ENCODE data around the gene BNC2. TPM values are rescaled to one million over a fixed set of nuclear protein-coding genes. Genes with fewer than 3 reads are reported as not detected.

Gene BNC2
- total and polyA plus RNA-seq, 5 donors from 2014 or later = not detected

DNA sequence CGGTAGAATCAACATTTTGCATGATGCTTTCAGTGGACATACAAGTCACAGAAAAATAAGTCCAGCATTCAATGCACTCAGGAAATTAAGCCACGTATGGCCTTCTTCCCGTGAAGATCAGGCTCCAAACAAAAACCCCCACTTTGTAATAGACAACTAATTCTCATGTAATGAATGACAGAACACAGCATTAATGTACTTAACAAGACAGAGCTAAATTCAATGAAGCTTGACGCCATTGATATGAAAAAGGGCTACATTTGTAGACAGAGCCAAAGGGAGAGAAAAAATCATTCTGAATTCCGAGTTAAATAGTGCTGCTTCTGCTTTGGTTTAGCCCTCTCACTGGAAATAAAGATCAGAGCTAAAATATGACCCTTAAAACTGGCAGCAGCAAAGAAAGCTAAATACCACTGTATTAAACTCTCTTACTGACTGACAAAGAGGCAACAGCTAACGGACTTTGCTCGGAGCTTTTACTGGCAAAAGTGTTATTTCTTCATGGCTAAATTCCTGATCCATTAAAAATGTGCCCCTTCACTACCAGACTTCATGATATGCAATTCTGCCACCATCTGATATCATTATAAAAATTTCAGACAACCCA lies 250.5 kb downstream of the BNC2 start:
- no peaks in the 10 kb centered on the region for H3K36me3 ChIP-seq (ENCODE audit: control insufficient read depth, insufficient read depth, low read length)
- H3K27me3 Mint-ChIP-seq = no peaks in the 10 kb centered on the region
- no peaks in the 10 kb centered on the region for H3K4me1 Mint-ChIP-seq
- peaks cover 0 to 7% (median 2%) of the 10 kb centered on the region in 7 donors for H3K9me3 Mint-ChIP-seq
- no peak overlapping the region for H3K4me3 Mint-ChIP-seq
- H3K4me1 ChIP-seq (ENCODE audit: control insufficient read depth, insufficient read depth, low read length, poor library complexity, severe bottlenecking) = no peaks in the 10 kb centered on the region
- H3K27ac Mint-ChIP-seq = peak overlapping the region in 1 of 3 donors; percentile 29
- H3K9me3 ChIP-seq (ENCODE audit: control insufficient read depth in 2 of 2, low read length in 2 of 2) = no peaks in the 10 kb centered on the region
- H3K27me3 ChIP-seq (ENCODE audit: control insufficient read depth, insufficient read depth, low read length) = no peaks in the 10 kb centered on the region
- no peak for ATAC-seq (ENCODE audit: low read depth in 2 of 2)
- H3K4me3 ChIP-seq (ENCODE audit: low read depth, low read length) = no peak overlapping the region
- DNase-seq = no peak
- H3K27ac ChIP-seq (ENCODE audit: insufficient read depth, low read length, poor library complexity, severe bottlenecking) = no peak overlapping the region
- H3K36me3 Mint-ChIP-seq = no peaks in the 10 kb centered on the region

DNA sequence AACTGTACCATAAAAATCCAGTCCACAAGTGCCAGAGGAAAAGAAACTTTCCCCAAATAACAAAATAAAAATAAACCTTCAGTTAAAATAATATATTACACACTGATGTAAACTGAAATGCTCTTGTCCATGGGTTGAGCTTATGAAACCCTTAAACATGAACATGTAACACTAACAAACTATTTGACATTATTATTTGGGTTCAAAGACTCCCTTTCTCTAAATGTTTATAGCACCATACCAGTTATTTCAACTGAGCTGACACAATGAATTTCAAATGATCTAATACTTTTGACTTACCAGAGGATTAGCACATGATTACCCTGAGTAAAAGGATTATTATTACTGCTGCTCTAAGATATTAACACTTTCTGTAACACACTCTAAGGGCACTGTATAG lies 251.1 kb downstream of the BNC2 start:
- H3K4me1 Mint-ChIP-seq = no peaks in the 10 kb centered on the region
- no peak overlapping the region for H3K27ac Mint-ChIP-seq
- no peaks in the 10 kb centered on the region for H3K27me3 ChIP-seq (ENCODE audit: control insufficient read depth, insufficient read depth, low read length)
- H3K36me3 Mint-ChIP-seq = no peaks in the 10 kb centered on the region
- no peak overlapping the region for H3K4me3 ChIP-seq (ENCODE audit: low read depth, low read length)
- DNase-seq (no peak), ATAC-seq (ENCODE audit: low read depth in 2 of 2) (no peak)
- H3K9me3 Mint-ChIP-seq = peaks cover 0 to 7% (median 2%) of the 10 kb centered on the region in 7 donors
- no peaks in the 10 kb centered on the region for H3K4me1 ChIP-seq (ENCODE audit: control insufficient read depth, insufficient read depth, low read length, poor library complexity, severe bottlenecking)
- no peaks in the 10 kb centered on the region for H3K9me3 ChIP-seq (ENCODE audit: control insufficient read depth in 2 of 2, low read length in 2 of 2)
- H3K36me3 ChIP-seq (ENCODE audit: control insufficient read depth, insufficient read depth, low read length) = no peaks in the 10 kb centered on the region
- H3K4me3 Mint-ChIP-seq = no peak overlapping the region
- no peaks in the 10 kb centered on the region for H3K27me3 Mint-ChIP-seq
- H3K27ac ChIP-seq (ENCODE audit: insufficient read depth, low read length, poor library complexity, severe bottlenecking) = no peak overlapping the region

DNA sequence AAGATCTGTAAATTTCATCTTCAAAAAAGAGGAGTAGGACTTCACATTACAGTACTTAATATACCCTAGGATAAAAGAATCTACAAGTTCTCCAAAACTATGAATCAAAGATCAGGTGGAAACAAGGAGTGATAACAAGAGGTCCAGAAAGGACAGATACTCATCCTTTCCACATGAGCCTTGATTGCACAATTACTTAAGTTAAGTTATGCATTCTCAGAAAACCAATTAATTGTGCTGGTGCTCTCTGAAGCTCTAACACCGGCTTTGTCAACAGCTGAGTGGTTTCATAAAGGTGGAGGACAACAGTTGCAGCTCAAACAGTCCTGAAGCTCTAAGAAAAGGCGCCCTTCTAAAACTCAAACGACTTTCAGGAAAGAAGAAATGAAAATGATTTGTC lies 251.9 kb downstream of the BNC2 start:
- H3K36me3 Mint-ChIP-seq = no peaks in the 10 kb centered on the region
- no peak overlapping the region for H3K27ac Mint-ChIP-seq
- DNase-seq = no peak

DNA sequence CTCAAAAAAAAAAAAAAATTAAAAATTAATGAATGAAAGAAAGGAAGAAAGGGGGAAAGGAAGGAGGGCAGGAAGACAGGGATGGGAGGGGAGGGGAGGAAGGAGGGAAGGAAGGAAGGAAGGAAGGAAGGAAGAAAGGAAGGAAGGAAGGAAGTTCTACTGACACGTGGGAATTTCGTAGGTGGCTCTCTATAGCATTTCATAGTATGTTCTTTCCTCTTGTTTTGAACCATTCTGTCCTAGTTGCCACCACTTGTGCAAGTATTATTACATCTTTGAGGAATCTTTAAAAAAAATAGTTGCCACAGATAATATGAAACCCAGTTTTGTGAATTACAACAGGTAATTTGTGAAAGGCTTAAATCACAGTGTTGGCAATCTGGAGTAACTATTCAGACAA lies 253.8 kb downstream of the BNC2 start:
- no peaks in the 10 kb centered on the region for H3K36me3 ChIP-seq (ENCODE audit: control insufficient read depth, insufficient read depth, low read length)
- no peak overlapping the region for H3K4me3 Mint-ChIP-seq
- no peak overlapping the region for H3K4me3 ChIP-seq (ENCODE audit: low read depth, low read length)
- no peaks in the 10 kb centered on the region for H3K27me3 Mint-ChIP-seq
- H3K4me1 Mint-ChIP-seq = no peaks in the 10 kb centered on the region
- ATAC-seq (ENCODE audit: low read depth in 2 of 2) = no peak
- no peaks in the 10 kb centered on the region for H3K27me3 ChIP-seq (ENCODE audit: control insufficient read depth, insufficient read depth, low read length)
- H3K27ac ChIP-seq (ENCODE audit: insufficient read depth, low read length, poor library complexity, severe bottlenecking) = no peak overlapping the region
- no peaks in the 10 kb centered on the region for H3K36me3 Mint-ChIP-seq
- no peak overlapping the region for H3K27ac Mint-ChIP-seq
- H3K4me1 ChIP-seq (ENCODE audit: control insufficient read depth, insufficient read depth, low read length, poor library complexity, severe bottlenecking) = no peaks in the 10 kb centered on the region
- no peak for DNase-seq
- H3K9me3 ChIP-seq (ENCODE audit: control insufficient read depth in 2 of 2, low read length in 2 of 2) = peaks cover 0 to 5% of the 10 kb centered on the region in 2 experiments
- peaks cover 0 to 8% (median 3%) of the 10 kb centered on the region in 7 donors for H3K9me3 Mint-ChIP-seq

More for the DNA sequence above, 251.9 kb downstream of the BNC2 start:
- Mint-ChIP-seq H3K4me3 (no peak overlapping the region), H3K27me3 (no peaks in the 10 kb centered on the region), H3K9me3 (peaks cover 0 to 9% (median 2%) of the 10 kb centered on the region in 7 donors), H3K4me1 (no peaks in the 10 kb centered on the region)
- H3K36me3 ChIP-seq (ENCODE audit: control insufficient read depth, insufficient read depth, low read length) = no peaks in the 10 kb centered on the region
- peaks cover 0 to 4% of the 10 kb centered on the region in 2 experiments for H3K9me3 ChIP-seq (ENCODE audit: control insufficient read depth in 2 of 2, low read length in 2 of 2)
- H3K4me3 ChIP-seq (ENCODE audit: low read depth, low read length) = no peak overlapping the region
- no peak overlapping the region for H3K27ac ChIP-seq (ENCODE audit: insufficient read depth, low read length, poor library complexity, severe bottlenecking)
- ATAC-seq (ENCODE audit: low read depth in 2 of 2) = no peak
- no peaks in the 10 kb centered on the region for H3K4me1 ChIP-seq (ENCODE audit: control insufficient read depth, insufficient read depth, low read length, poor library complexity, severe bottlenecking)
- H3K27me3 ChIP-seq (ENCODE audit: control insufficient read depth, insufficient read depth, low read length) = no peaks in the 10 kb centered on the region

DNA sequence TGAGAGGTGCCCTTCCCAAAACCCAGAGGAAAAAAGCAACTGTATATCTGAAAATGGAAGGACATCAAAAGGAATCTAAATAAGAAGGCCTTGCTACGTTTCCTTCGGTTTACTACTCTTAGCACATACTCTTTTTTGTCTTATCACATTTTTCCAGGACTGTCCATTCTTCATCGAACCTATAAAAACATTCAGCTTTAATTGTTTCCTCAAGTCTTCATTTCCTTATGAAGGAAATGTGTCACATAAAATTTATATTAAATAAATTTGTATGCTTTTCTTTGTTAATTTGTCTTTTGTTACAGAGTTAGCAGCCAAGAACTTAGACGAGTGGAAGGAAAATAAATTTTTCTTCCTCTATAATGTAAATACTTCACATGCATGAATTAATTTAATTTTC lies 255.0 kb downstream of the BNC2 start:
- Mint-ChIP-seq H3K27ac (no peak overlapping the region), H3K4me3 (no peak overlapping the region), H3K9me3 (peaks cover 0 to 6% (median 2%) of the 10 kb centered on the region in 7 donors), H3K36me3 (no peaks in the 10 kb centered on the region), H3K4me1 (no peaks in the 10 kb centered on the region), H3K27me3 (no peaks in the 10 kb centered on the region)
- Histone ChIP-seq H3K4me3 (ENCODE audit: low read depth, low read length) (no peak overlapping the region), H3K4me1 (ENCODE audit: control insufficient read depth, insufficient read depth, low read length, poor library complexity, severe bottlenecking) (no peaks in the 10 kb centered on the region), H3K27me3 (ENCODE audit: control insufficient read depth, insufficient read depth, low read length) (no peaks in the 10 kb centered on the region), H3K27ac (ENCODE audit: insufficient read depth, low read length, poor library complexity, severe bottlenecking) (no peak overlapping the region), H3K9me3 (ENCODE audit: control insufficient read depth in 2 of 2, low read length in 2 of 2) (peaks cover 0 to 5% of the 10 kb centered on the region in 2 experiments), H3K36me3 (ENCODE audit: control insufficient read depth, insufficient read depth, low read length) (no peaks in the 10 kb centered on the region)
- ATAC-seq (ENCODE audit: low read depth in 2 of 2) (no peak), DNase-seq (no peak)

DNA sequence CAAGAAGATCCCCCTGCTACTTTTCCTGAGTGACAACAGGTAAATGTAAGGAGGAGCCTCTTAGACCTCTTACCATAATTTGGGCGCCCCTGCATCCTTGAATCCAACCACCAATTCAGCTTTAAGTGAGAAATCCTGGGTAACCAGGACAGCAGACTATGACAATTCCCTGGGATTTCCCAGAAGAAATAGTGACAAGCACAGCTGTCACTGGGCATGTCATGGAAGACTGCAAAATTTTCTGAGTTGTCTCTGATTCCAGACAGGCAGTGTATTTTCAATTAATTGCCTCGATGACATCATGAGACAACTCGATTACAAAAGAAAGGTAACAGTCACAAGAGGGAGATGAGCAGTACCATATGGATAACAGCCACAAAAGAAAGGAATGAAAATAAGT lies 256.9 kb downstream of the BNC2 start:
- no peaks in the 10 kb centered on the region for H3K36me3 Mint-ChIP-seq

DNA sequence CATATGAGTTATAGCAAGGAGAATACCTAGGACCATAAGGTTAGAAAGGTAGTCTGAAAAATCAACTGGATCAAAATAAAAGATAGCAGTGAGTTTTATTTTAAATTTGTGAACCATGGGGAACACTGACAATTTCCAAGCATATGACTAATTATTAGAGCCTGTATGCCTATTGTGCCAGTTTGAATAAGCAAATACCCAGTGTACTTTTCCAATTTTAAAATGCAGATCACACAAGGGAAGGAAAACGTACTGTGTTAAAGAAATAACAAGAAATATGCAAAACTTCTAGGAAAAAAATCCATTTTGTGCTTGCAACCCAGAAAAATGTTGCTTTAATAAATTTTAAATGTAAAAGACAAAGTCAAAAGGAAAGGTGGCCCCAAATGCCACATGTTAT lies 257.4 kb downstream of the BNC2 start:
- Histone ChIP-seq H3K9me3 (ENCODE audit: control insufficient read depth in 2 of 2, low read length in 2 of 2) (peaks cover 0 to 5% of the 10 kb centered on the region in 2 experiments), H3K4me3 (ENCODE audit: low read depth, low read length) (no peak overlapping the region), H3K27ac (ENCODE audit: insufficient read depth, low read length, poor library complexity, severe bottlenecking) (no peak overlapping the region), H3K36me3 (ENCODE audit: control insufficient read depth, insufficient read depth, low read length) (no peaks in the 10 kb centered on the region), H3K4me1 (ENCODE audit: control insufficient read depth, insufficient read depth, low read length, poor library complexity, severe bottlenecking) (no peaks in the 10 kb centered on the region), H3K27me3 (ENCODE audit: control insufficient read depth, insufficient read depth, low read length) (no peaks in the 10 kb centered on the region)
- H3K27me3 Mint-ChIP-seq = no peaks in the 10 kb centered on the region
- no peak for DNase-seq
- H3K36me3 Mint-ChIP-seq = no peaks in the 10 kb centered on the region
- H3K4me1 Mint-ChIP-seq = no peaks in the 10 kb centered on the region
- ATAC-seq (ENCODE audit: low read depth in 2 of 2) = no peak
- peaks cover 0 to 3% (median 2%) of the 10 kb centered on the region in 7 donors for H3K9me3 Mint-ChIP-seq
- H3K27ac Mint-ChIP-seq = no peak overlapping the region
- H3K4me3 Mint-ChIP-seq = no peak overlapping the region

More for the DNA sequence above, 256.9 kb downstream of the BNC2 start:
- H3K4me1 ChIP-seq (ENCODE audit: control insufficient read depth, insufficient read depth, low read length, poor library complexity, severe bottlenecking) = no peaks in the 10 kb centered on the region
- no peaks in the 10 kb centered on the region for H3K4me1 Mint-ChIP-seq
- H3K27ac Mint-ChIP-seq = no peak overlapping the region
- H3K9me3 Mint-ChIP-seq = peaks cover 0 to 6% (median 2%) of the 10 kb centered on the region in 7 donors
- DNase-seq (no peak), ATAC-seq (ENCODE audit: low read depth in 2 of 2) (no peak)
- no peak overlapping the region for H3K4me3 ChIP-seq (ENCODE audit: low read depth, low read length)
- H3K9me3 ChIP-seq (ENCODE audit: control insufficient read depth in 2 of 2, low read length in 2 of 2) = peaks cover 0 to 5% of the 10 kb centered on the region in 2 experiments
- H3K27me3 Mint-ChIP-seq = no peaks in the 10 kb centered on the region
- H3K4me3 Mint-ChIP-seq = no peak overlapping the region
- H3K27me3 ChIP-seq (ENCODE audit: control insufficient read depth, insufficient read depth, low read length) = no peaks in the 10 kb centered on the region
- H3K27ac ChIP-seq (ENCODE audit: insufficient read depth, low read length, poor library complexity, severe bottlenecking) = no peak overlapping the region
- H3K36me3 ChIP-seq (ENCODE audit: control insufficient read depth, insufficient read depth, low read length) = no peaks in the 10 kb centered on the region

DNA sequence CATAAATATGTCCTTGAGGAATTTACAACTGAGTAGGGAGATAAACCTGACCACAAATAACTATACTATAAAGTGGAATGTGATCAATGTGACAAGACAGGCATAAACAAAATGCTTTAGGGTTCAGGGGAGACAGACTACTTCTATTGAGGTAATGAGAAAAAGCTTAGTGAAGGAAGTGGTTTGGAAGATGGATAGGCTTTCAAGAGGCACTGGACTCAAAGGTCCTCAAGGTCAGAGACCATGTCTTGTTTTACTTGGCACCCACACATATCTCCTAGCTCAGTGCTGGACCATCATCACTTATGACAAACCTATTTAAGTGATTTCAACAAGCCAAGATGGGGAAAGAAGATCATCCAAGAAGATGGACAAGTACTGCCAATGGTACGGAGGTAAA lies 257.8 kb downstream of the BNC2 start:
- Histone ChIP-seq H3K27me3 (ENCODE audit: control insufficient read depth, insufficient read depth, low read length) (no peaks in the 10 kb centered on the region), H3K9me3 (ENCODE audit: control insufficient read depth in 2 of 2, low read length in 2 of 2) (peaks cover 0 to 5% of the 10 kb centered on the region in 2 experiments), H3K36me3 (ENCODE audit: control insufficient read depth, insufficient read depth, low read length) (no peaks in the 10 kb centered on the region), H3K27ac (ENCODE audit: insufficient read depth, low read length, poor library complexity, severe bottlenecking) (no peak overlapping the region), H3K4me1 (ENCODE audit: control insufficient read depth, insufficient read depth, low read length, poor library complexity, severe bottlenecking) (no peaks in the 10 kb centered on the region), H3K4me3 (ENCODE audit: low read depth, low read length) (no peak overlapping the region)
- no peaks in the 10 kb centered on the region for H3K36me3 Mint-ChIP-seq
- no peak for DNase-seq
- ATAC-seq (ENCODE audit: low read depth in 2 of 2) = no peak
- H3K4me1 Mint-ChIP-seq = no peaks in the 10 kb centered on the region
- H3K27ac Mint-ChIP-seq = no peak overlapping the region
- H3K4me3 Mint-ChIP-seq = no peak overlapping the region
- peaks cover 0 to 3% (median 2%) of the 10 kb centered on the region in 7 donors for H3K9me3 Mint-ChIP-seq
- H3K27me3 Mint-ChIP-seq = no peaks in the 10 kb centered on the region
